Brain microvascular endothelial cell (primary cell): ENCODE data around the gene AK1.

Experiments
- DNase-seq: peaks from one replicate; pipeline ENCODE4 v3.0.0-alpha.2; 2020
- H3K27ac ChIP-seq: fragments of 250-450 bp; sonication (Bioruptor Pico); 2 replicates; pipeline ENCODE4 v1.5.1; 2020; ENCODE audit warnings: mild to moderate bottlenecking, moderate library complexity
- H3K27me3 ChIP-seq: fragments of 250-450 bp; sonication (Bioruptor Pico); replicated peaks from 2 replicates; pipeline ENCODE4 v1.5.1; 2020; ENCODE audit warnings: mild to moderate bottlenecking
- H3K36me3 ChIP-seq: fragments of 250-450 bp; sonication (Bioruptor Pico); replicated peaks from 2 replicates; pipeline ENCODE4 v1.5.1; 2020; ENCODE audit warnings: mild to moderate bottlenecking
- H3K4me3 ChIP-seq: 2 replicates; pipeline ENCODE4 v1.5.1; 2011; ENCODE audit warnings: low read depth, mild to moderate bottlenecking, control low read depth, low read length, moderate library complexity
- in situ Hi-C: cut with HindIII; loops from 2 replicates; pipeline ENCODE4 v1.10.0; 2017; ENCODE audit warnings: low sequenced_read_pairs, low pct_ligation_motif_present
- TF ChIP-seq, protein P1 (sequence below): IDR thresholded peaks from 2 replicates; pipeline ENCODE4 v1.5.1; 2011; ENCODE audit warnings: low read depth, mild to moderate bottlenecking, moderate library complexity, low read length, control low read depth, inconsistent platforms; ENCODE audit errors: missing control alignments

AK1 gene

DNA sequence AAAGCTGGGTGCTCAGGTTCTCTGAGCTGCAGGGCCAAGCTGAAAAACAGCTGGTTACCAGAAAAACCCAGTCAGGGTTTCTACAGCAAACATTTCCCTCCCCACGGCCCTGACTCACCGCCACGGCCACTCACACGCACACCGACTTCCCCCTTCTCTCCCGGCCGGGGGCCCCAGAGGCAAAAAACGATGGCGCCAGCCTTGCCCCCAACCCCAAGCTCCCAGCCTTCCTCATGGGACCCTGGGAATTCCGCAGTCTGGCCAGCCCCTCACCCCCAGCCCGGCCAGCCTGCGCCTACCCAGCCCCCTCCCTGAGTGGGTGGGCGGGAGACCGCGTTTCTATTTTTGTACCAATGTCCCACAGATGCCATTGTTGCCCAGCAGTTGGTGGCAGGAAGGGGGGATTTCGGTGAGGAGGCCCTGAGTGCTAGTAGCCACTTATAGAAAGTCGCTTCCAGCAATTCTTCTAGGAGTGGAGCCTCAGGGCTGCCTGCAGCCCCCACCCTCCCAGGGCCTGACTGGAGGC, 41.4 kb downstream of the AK1 start:
- in situ Hi-C loops = no loop called here
- DNase-seq = peak; percentile 82
- peak overlapping the region; percentile 92 for H3K27ac ChIP-seq

DNA sequence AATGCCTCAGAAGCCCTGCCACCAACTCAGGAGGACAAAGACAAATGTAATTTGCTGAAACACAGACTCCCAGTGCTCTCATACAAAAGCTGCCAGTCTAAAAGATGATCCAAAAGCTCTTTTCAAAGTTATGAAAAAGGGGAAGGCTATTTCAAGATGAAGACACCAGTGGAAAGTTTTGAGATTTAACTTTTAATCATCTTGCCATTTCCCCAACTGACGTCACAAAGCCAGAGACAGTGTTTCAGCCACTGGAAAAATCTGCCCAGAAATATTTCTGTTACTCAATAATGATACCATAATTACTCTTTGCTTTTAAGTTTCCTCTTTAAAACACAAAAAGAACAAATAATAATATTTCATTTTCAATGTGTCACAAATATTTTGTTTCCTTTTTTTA, 43.9 kb downstream of the AK1 start:
- Histone ChIP-seq H3K27ac (no peak overlapping the region), H3K36me3 (peaks cover 3% of the 10 kb centered on the region), H3K4me3 (no peak overlapping the region), H3K27me3 (no peaks in the 10 kb centered on the region)
- TF ChIP-seq, protein P1, sequence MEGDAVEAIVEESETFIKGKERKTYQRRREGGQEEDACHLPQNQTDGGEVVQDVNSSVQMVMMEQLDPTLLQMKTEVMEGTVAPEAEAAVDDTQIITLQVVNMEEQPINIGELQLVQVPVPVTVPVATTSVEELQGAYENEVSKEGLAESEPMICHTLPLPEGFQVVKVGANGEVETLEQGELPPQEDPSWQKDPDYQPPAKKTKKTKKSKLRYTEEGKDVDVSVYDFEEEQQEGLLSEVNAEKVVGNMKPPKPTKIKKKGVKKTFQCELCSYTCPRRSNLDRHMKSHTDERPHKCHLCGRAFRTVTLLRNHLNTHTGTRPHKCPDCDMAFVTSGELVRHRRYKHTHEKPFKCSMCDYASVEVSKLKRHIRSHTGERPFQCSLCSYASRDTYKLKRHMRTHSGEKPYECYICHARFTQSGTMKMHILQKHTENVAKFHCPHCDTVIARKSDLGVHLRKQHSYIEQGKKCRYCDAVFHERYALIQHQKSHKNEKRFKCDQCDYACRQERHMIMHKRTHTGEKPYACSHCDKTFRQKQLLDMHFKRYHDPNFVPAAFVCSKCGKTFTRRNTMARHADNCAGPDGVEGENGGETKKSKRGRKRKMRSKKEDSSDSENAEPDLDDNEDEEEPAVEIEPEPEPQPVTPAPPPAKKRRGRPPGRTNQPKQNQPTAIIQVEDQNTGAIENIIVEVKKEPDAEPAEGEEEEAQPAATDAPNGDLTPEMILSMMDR = no peak
- DNase-seq = no peak
- in situ Hi-C loops = no loop called here

More for the DNA sequence above, 41.4 kb downstream of the AK1 start:
- TF ChIP-seq, protein P1 = no peak
- no peak overlapping the region for H3K4me3 ChIP-seq
- H3K27me3 ChIP-seq = no peaks in the 10 kb centered on the region
- H3K36me3 ChIP-seq = peaks cover 3% of the 10 kb centered on the region

DNA sequence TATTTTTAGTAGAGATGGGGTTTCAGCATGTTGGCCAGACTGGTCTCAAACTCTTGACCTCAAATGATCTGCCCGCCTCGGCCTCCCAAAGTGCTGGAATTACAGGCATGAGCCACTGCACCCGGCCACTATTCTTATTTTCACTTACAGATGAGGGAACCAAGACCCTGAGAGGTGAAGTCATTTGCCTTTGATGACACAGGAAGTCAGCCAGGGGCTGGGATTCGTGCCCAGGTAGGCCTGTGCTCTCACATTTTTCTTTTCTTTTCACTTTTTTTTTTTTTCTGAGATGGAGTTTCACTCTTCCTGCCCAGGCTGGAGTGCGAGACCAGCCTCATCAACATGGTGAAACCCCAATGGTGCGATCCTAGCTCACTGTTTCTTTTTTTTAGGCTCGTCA, 45.2 kb downstream of the AK1 start:
- Histone ChIP-seq H3K36me3 (peaks cover 3% of the 10 kb centered on the region), H3K4me3 (no peak overlapping the region), H3K27me3 (no peaks in the 10 kb centered on the region), H3K27ac (no peak overlapping the region)
- DNase-seq = no peak
- in situ Hi-C loops = no loop called here
- TF ChIP-seq, protein P1 = no peak

DNA sequence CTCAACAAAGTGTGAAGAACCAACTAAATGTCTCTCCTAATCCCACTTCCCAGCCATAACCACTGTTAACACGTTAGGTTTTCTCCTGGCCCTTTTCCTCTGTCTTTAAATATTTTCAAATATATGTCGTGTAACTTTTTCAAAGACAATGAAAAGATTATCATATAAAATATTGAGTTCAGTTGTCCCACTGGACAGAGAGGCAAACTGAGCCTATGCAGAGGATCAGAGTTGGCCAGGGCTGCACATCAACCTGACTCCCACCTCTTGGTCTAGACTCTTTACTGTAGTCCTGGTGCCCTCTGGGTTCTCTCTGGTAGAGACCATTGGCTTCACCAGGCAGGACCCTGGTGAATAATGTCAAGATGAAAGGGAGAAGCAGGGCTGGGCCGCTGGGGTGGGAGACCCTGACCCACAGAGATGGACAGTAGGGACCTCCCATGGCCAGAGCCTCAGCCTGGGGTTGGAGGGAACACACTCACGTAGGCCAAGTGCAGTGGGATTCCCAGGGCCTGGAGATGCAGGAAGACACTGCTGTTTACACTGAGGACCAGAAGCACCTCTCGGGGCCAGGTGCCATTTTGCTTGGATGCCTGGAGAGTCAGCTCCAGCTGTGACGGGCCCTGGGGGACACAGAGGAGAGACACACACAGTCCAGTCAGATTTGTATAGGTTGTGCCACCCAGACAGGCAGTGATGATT, 48.1 kb downstream of the AK1 start:
- DNase-seq = no peak
- Histone ChIP-seq H3K27ac (no peak overlapping the region), H3K36me3 (peaks cover 23% of the 10 kb centered on the region), H3K4me3 (no peak overlapping the region), H3K27me3 (no peaks in the 10 kb centered on the region)
- in situ Hi-C loops = no loop called here
- TF ChIP-seq, protein P1 = no peak

DNA sequence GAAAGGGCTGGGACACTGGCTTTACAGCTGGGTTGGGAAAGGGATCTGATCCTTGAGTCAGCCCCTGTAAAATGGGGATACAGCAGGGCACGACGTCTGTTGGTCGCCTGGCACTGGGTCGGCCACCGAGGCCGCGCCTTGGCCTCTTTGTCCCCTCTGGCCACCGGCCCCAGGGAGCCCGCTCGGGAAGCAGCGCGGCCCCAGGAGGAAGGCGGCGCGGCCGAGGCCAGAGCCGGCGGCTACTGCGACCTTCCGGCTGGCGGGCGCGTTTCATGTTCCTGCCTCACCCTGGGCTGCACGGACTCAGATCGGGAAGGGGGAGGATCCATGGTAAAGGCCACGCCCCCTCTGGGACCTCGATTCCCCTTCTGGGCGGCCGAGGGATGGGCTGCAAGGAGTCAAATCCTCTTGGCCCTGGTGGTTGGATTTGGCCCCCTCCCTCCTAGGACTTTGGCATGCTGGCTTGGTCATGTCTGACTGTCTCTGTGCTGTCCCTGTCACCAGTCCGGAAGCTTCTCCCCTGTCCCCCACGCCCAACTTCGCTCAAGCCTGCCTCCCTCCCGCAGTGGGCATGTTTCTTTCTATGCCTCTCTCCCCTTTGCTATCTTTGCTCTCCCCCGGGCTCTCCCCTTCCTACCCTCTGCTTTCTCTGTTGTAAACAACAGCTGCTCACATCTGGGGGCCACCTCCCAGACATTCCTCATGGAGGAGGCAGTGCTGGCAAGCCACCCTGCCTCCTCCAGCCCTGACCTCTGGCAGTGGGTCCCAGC, 49.0 kb downstream of the AK1 start:
- H3K27me3 ChIP-seq = no peaks in the 10 kb centered on the region
- in situ Hi-C loops = no loop called here
- no peak overlapping the region for H3K27ac ChIP-seq
- TF ChIP-seq, protein P1 = no peak
- DNase-seq = peak; percentile 46
- peaks cover 30% of the 10 kb centered on the region for H3K36me3 ChIP-seq
- H3K4me3 ChIP-seq = peak overlapping the region; percentile 29
